ENCODE data around the gene CORO1C.
"Not testable (repeated sequence)": the region's sequence is repeated elsewhere in the genome, so short reads cannot be mapped to it uniquely, and the experiment has no call there.

The CORO1C gene

GRCh38 chr12:108753976-108754375 is 22.7 kb upstream of the CORO1C start:
- no peak for DNase-seq (ENCODE audit: low read depth)

- no peak for DNase-seq (ENCODE audit: low read depth)
These were observed 21.1 kb upstream of the CORO1C start for GRCh38 chr12:108752387-108752786.

GRCh38 chr12:108751821-108752220 is 20.5 kb upstream of the CORO1C start:
- no peak for DNase-seq (ENCODE audit: low read depth)

- not testable (repeated sequence) for DNase-seq (ENCODE audit: low read depth)
These were observed 19.7 kb upstream of the CORO1C start for GRCh38 chr12:108751003-108751402.

- DNase-seq (ENCODE audit: low read depth), result no peak
These were observed 19.2 kb upstream of the CORO1C start for GRCh38 chr12:108750526-108750925.

- no peak for DNase-seq (ENCODE audit: low read depth)
These were observed 16.2 kb upstream of the CORO1C start for GRCh38 chr12:108747563-108747962.

GRCh38 chr12:108745641-108746040 is 14.3 kb upstream of the CORO1C start:
- no peak for DNase-seq (ENCODE audit: low read depth)

GRCh38 chr12:108744021-108744897 is 12.9 kb upstream of the CORO1C start:
- no peak for DNase-seq (ENCODE audit: low read depth)

- no peak for DNase-seq (ENCODE audit: low read depth)
These were observed 6.9 kb upstream of the CORO1C start for GRCh38 chr12:108738170-108738569.

- no peak for DNase-seq (ENCODE audit: low read depth)
These were observed 4.5 kb upstream of the CORO1C start for GRCh38 chr12:108735855-108736254.

- no peak for DNase-seq (ENCODE audit: low read depth)
These were observed 3.0 kb upstream of the CORO1C start for GRCh38 chr12:108734200-108734906.

GRCh38 chr12:108733230-108733531 is 1.9 kb upstream of the CORO1C start:
- DNase-seq (ENCODE audit: low read depth), result not testable (repeated sequence)

GRCh38 chr12:108732489-108733229 is 1.3 kb upstream of the CORO1C start:
- DNase-seq (ENCODE audit: low read depth), result no peak

GRCh38 chr12:108731866-108732461 is 646 bp upstream of the CORO1C start:
- DNase-seq (ENCODE audit: low read depth), result peak; percentile 96

- peak; percentile 2 for DNase-seq (ENCODE audit: low read depth)
These were observed 783 bp downstream of the CORO1C start for GRCh38 chr12:108730365-108731104.

- no peak for DNase-seq (ENCODE audit: low read depth)
These were observed 1.5 kb downstream of the CORO1C start for GRCh38 chr12:108729612-108730364.

GRCh38 chr12:108728820-108729611 is 2.3 kb downstream of the CORO1C start:
- DNase-seq (ENCODE audit: low read depth), result no peak

- DNase-seq (ENCODE audit: low read depth), result no peak
These were observed 3.2 kb downstream of the CORO1C start for GRCh38 chr12:108727868-108728735.

- DNase-seq (ENCODE audit: low read depth), result no peak
These were observed 4.2 kb downstream of the CORO1C start for GRCh38 chr12:108727161-108727560.

Data from stimulated activated CD4-positive, alpha-beta T cell treated with anti-CD3 and anti-CD28 coated beads, Interleukin-2, amount 100 ng/mL, for 4 hours (primary cell).